ENCODE measurements around the gene ERLIN1.

DNA sequence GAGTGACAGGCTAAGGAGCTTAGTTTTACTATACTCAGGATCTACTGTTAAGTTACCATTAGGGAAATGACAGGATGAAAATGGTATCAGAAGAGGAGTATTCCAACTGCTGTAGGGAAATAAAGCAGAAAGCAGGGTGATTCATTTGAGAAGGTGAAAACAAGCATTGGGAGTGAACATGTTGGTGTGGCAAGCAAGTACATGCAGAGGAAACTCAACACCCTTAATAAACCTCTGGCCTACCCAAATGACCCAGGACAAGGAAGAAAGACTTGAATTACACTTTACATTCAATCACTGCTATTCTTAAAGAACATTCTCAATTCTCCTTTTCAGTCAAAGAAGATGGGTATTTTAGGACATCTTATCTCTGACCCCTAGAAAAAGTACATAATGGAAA, 28.7 kb downstream of the ERLIN1 start:
- TF ChIP-seq, protein P1, sequence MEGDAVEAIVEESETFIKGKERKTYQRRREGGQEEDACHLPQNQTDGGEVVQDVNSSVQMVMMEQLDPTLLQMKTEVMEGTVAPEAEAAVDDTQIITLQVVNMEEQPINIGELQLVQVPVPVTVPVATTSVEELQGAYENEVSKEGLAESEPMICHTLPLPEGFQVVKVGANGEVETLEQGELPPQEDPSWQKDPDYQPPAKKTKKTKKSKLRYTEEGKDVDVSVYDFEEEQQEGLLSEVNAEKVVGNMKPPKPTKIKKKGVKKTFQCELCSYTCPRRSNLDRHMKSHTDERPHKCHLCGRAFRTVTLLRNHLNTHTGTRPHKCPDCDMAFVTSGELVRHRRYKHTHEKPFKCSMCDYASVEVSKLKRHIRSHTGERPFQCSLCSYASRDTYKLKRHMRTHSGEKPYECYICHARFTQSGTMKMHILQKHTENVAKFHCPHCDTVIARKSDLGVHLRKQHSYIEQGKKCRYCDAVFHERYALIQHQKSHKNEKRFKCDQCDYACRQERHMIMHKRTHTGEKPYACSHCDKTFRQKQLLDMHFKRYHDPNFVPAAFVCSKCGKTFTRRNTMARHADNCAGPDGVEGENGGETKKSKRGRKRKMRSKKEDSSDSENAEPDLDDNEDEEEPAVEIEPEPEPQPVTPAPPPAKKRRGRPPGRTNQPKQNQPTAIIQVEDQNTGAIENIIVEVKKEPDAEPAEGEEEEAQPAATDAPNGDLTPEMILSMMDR (conservative IDR thresholded peaks at IDR 0.05 in 1 of 2, IDR thresholded peaks at IDR 0.05 in 1 of 2; ENCODE audit: extremely low read depth in 1 of 2, insufficient read depth in 1 of 2, low read depth in 1 of 2, low read length in 2 of 2): no peak
- no peak for TF ChIP-seq EZH2 (IDR thresholded peaks at IDR 0.05; ENCODE audit: borderline replicate concordance, low read length)

All from mammary epithelial cell (primary cell).